ENCODE data around the gene CHPF2.

The CHPF2 gene

DNA sequence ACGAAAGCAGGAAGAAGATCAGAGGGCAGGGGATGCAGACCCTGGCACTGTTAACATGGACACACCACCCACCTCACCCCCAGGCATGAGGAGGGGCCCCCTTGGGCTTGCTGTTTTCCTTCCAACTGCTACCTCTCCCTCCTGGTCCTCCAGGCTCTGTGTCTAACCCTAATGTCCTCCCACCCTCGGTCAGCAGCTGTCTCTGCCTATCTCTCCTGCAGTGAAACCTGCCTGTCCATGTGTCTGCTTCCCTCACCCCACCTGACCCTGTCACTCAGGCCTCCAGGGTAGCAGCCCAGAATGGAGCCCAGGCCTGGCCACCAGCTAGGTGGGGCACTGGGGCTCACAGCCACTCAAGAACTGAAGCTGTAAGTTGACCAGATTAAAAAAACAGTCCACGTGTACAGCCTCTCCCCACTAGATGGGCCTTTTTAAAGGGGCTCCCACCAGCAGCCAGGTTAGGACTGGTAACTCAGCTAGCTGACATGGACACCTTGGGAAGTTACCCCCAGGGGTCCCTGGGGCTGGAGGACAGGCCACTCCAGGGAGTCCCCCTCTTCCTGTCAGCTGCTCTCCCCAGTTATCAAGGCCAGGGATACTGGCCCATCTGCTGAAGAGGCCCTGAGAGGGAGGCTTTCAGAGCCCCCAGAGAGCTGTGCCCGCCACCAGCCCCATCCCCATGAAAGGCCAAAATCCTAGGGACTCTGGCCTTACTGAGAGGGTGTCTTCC lies 14.7 kb downstream of the CHPF2 start:
- no peak for DNase-seq (ENCODE audit: low read depth)

DNA sequence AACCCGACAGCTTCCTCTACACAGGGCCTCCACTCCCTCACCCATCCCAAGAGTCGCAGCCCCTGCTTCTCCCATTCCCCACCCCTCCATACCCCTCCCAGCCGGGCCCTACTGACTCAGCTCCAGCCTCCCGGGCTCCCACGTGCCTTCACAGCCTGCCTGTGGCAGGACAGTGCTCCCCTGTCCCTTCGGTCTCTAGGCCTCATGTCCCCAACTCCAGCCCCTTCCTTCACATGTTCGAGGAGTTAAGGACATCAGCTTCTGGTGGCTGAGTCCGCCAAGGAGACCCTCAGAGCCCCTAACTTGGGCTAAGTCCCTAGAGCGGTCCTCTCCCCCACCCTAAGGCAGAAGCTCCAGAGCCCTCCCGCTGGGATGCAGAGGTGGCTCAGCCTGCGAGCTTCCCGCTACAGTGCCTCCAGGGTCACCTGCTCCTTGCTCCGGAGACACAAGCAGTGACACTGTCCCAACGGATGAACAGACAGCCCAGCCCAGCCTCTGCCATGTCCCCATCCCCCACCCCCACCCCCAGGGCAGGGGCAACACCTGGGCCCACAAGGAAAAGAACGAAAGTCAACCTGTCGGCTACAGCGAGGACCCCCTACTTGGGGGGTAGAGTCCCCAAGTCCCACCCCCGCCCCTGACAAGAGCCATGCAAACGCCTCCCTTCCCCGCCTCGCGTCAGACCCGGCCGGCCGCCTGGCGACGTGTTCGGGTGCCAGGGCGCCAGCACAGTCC lies 15.5 kb downstream of the CHPF2 start:
- DNase-seq (ENCODE audit: low read depth) = no peak

DNA sequence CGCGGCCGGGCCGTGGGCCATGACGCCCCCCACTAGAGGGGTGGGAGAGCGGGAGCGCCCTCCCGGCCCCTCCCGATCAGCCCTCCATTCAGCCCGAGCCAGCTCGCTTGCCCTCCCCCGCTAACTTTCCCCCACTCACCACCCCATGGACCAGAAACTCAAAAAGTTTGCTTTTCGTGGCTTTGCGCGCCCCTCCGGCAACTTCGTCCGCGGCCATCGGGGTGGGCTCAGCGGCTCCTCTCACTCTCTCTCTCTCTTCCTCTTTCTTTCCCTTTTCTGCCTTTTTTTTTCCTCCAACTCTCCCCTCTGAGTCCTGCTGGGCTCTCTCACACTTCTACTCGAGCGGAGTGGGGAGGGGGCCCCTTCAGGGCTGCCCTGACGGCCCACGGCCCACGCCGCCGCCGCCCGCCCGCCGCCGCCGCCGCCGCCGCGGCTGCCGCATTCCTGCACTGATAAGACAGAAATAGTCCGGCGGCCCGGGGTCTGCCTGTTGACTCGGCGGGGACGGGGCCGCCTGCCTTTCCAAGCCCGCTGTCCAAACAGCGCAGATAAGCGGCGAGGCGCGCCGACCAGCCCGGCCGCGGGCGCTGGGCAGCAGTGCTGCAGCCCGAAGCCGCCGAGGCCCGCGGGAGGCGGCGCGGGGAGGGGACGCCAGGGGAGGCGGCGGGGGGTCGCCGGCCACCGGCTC lies 16.2 kb downstream of the CHPF2 start, which contains the start of gene SMARCD3:
Gene SMARCD3, minus strand, starts transcription at position 349 of the 688 bp plus-strand sequence. Its CDS starts 132 bp downstream, at position 217.
- DNase-seq (ENCODE audit: low read depth) = no peak

DNA sequence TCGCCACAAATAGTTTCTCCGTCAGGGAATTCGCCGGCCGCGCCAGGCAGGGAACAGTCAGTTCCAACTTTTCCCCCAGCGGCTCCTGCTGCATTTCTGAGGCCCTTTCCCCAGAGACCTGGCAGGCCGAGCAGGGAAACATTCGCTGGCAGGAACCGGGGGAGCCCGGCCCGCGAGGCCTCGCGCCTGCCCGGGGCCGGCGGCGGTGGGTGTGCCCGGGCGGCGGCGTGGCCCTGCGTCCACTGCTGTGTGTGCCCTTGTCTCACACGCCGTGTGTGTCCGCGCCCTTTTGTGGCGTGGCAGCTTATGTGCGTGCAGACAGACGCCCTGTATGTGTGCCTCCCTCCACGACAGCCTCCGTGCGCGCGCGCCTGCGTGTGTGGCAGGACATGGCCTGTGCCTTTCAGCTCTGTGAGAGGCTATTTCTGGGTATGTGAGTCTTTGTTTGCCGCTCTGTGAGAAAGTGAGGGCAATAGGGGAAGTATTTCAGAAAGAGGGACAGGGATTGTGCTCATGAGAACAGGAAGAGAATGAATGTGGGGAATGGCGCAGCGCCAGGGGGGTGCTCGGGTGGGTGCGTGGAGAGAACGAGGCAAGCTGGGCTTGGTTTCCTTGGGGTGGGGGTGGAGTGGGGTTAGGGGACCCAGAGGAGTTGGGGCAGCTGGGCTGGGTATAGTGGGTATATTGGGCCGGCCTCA lies 16.9 kb downstream of the CHPF2 start:
- DNase-seq (ENCODE audit: low read depth) = no peak

DNA sequence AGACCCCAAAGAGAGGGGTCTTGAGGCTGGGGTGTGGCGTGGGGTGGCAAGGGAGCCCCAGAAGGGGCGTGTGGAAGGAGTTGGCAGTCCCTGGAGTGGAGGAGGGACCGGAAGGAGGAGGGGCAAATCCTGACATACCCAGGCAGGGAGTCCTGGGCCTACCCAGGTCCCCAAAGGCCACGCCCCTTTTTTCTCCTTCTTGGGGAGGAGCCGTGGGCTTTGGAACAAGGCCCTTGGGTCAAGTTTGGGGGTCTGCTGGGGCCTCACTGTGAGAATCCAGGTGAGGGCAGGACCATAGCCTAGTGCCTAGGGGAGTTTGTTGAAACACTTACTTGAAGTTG lies 17.4 kb downstream of the CHPF2 start:
- DNase-seq (ENCODE audit: low read depth) = no peak

DNA sequence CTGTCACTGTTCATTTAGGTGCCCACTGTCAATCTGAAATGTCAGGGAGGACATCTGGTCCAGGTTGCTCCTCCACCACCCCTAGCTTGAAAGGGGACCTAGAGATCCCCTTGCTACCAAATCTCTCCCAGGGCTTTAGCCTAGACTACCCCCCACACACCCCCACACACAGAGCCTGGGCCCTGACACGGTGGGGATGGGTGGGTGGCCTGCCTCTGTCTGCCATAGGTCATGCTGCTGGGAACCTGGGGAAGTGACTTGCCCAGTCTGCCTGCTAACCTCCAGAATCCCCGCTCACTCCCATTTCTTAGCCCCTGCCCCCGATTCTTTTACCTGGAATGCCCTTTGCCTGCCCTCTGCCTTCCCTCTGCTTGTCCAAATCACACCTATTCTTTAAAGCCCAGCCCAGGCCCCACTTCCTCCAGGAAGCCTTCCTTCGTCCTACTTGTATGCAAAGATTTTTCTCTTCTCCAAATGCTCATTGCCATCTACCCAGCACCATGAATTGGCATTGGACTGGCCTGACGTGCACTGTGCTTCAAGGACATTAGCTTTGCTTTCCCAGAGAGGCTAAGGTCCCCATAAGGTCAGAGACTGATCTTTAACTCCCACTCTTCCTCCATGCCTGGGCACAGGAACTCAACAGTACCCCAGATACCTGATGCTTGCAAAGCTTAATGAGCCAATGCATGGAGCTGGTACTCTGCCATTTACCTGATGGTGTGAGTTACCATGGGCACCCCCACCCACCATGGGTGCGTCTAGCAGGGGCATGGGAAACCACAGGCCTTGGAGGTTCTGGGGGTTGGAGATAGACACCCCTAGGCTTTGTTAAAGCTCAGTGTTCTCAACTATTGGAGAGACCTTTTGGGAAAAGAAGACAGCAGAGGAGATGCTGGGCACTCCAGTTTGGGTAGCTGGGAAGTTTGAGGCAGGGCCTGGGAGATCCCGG lies 18.2 kb downstream of the CHPF2 start:
- DNase-seq (ENCODE audit: low read depth) = no peak

DNA sequence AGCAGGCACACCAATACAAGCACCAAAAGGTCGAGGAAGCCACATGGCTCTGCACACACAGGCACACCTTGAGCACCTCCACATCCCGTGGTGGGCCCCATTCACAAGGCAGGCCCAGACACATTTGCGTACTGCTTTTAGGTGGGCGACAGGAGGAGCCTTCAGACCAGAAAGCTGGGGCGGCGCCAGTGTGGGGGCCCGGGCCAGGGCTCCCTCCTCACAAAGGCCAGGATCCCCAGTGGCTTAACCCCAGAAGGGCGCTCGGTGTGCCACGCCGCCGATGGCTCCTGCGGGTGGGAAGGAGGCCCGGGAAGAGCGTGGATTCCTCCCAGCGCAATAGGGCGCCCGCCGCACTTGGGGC lies 19.0 kb downstream of the CHPF2 start:
- no peak for DNase-seq (ENCODE audit: low read depth)

DNA sequence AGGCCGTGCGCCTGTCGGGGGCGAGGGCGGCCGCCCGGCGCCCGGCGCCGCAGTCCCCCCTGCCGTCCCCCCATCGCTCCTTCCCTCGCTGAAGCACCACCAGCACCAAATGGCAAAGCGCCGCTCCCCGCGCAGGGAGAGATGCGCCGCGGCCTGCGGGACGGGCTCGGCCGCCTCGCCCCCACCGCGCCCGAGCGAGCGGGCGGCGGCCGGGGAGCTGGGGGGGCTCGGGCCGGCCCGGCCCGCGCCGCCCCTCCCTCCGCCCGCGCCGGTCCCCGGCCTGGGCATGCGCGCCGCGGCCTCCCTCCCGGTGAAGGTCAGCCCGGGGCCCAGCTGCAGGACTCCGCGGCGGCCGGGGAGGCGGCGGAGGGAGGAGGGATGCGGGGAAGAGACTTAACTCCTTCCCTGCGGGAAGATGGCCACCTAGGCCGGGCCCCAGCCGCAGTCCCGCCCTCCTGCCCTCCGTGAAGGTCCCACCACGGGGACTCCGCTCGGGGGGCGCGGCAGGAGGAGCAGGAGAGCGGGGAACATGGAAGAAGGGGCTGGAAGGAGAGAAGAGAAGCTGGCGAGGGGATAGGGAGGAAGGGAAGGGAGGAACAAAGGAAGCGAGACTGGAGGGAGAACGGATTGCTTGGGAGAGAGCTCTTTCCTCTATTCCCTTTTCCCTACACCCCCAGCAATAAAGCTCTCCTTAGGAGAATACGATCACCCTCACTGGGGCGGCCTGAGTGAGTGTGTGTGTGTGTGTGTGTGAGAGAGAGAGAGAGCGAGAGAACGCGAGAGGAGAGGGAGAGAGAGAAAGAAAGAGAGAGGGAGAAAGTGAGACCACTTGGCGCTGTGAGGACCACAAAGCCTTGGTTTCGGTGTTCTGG lies 19.6 kb downstream of the CHPF2 start:
- DNase-seq (ENCODE audit: low read depth) = no peak

DNA sequence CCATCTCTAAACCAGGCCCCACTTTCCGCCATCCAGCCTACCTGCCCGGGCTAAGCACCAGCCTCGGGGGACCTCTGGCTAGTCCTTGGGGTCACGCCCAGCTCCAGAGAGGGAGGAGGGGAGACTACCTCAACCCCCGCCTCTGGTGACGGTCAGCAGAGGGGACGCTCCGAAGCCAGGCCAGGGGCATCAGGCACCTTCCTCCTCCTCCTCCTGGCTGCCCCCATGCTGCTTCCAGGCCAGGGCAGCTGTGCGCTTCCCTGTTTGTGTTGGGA lies 20.2 kb downstream of the CHPF2 start:
- no peak for DNase-seq (ENCODE audit: low read depth)

DNA sequence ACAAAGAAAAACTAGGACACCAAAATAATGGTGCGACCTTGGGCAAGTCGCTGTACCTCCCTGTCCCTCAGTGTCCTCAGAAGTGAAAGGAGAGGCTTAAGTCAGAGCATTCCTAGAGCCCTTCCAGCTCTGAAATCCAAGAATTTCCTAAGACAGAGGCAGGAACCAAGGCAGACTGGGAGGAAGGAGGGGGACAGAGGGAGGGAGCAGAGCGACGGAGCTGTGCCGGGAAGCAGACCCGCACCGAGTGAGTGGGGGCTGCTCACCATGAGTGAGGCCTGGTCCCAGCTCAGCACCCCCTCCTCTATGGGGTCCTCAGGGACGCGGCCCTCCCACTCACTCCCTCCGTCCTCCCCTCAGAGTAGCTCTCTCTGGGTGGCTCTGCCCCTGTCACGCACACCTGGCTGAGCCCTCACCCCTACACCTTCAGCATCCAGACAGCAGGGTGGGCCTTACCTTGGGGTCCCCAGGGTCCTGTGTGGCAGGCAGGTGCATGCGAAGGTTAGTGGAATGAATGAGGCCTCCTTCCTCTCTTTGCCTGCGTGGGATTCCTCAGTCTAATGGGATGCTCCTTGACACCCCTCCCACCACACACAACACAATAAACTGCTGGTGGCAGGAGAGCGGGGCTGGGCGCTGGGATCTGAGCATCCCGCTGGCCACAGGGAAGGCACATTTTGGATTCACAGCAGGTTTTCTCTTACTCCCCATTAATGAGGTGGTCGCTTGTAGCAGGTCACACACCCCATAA lies 20.9 kb downstream of the CHPF2 start:
- no peak for DNase-seq (ENCODE audit: low read depth)

DNA sequence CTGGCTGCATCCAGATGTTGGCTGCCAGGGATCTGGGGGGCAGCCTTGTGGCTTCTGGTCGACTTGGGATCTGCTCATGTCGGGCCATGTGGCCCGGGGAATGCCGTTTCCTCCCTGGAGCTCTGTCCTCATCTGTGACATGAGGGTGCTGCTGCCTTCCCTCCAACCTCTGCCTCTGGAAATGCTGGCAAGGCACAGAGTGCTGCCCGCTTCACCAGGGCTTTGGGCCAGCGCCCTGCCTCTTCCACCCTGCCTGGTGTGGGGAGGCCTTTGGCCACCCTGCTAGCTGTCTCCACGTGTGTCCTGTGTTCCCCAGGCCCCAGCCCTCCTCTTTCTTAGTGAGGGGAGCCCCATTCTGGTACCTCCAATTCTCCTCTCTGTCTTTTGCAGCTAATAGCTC lies 22.0 kb downstream of the CHPF2 start:
- DNase-seq (ENCODE audit: low read depth) = no peak

DNA sequence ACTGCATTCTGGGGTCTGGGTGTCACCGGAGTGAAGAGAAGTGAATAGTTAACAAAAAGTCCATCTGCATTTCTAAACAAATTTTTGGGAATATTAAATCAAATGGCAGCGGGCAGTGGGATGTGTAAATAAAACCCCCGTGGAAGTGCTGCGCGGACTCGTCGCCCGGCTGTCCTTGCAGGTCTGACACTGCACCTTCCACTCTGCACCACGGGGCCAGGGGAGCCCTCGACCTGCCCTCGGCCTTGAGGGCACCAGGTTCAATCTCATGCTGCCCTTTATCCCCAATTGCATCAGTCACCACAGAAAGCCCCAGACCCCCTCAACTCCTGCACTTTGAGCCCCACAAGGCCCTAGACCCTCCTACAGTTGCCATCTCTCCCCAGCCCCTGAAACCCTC lies 22.6 kb downstream of the CHPF2 start:
- no peak for DNase-seq (ENCODE audit: low read depth)

DNA sequence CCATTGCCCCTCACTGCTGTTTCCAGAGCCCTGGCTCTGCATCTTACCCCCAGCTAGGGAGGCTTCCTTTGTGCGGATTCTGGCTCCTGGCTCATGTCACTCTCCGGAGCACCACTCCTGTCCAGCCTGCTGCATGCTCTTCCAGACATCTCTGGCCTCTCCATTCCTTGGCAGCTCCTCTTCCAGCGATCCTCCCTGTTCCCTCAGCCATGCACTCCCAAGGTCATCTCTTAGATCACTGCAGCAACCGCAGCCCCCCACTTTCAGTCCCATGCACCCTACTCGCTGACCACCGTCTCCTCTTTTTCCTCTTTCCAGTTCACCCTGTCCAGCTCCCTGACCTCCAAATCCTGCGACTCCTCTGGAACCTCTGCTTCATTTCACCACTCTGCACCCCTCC lies 23.1 kb downstream of the CHPF2 start:
- DNase-seq (ENCODE audit: low read depth) = no peak

DNA sequence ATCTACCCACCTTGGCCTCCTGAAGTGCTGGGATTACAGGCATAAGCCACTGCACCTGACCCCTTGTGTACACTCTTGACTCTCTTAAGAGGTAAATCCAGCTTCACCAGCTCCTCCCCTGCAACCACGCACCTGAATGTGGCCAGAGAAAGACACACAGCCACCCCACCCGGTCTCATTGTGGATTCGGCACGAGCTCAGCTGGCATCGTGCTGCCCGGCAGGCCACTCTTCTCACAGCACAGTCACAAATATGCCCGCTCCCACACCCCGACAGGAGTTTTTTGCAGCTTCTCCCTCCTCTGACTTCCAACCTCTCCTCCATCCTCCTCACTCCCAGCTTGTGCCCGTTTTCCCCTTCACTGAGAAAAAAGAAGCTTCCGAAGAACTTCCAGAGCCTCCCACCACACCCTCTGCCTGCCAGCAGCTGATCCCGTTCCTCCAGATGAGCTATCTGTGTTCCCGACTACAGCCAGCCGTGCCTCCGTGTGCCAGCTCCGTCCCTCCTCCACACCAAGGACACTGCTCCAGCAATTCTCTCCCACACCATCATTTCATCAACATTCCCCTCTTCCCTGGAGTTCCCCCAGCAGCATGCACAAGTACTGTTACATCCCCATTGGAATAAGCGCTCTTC lies 24.2 kb downstream of the CHPF2 start:
- DNase-seq (ENCODE audit: low read depth) = no peak

DNA sequence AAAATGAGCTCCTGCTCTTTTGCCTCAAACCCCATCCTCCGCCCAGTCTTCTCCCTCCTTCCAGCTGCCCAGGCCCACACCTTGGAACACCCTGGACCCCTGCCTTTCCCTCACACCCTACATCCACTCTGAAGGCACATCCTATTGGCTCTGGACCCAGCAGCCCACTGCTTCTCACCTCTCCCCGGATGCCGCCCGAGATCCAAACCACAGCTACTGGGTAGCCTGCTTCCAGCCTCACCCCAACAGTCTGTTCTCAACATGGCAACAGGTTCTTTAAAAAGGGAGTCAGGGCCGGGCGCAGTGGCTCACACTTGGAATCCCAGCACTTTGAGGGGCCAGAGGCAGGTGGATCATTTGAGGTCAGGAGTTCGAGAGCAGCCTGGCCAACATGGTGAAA lies 25.7 kb downstream of the CHPF2 start:
- no peak for DNase-seq (ENCODE audit: low read depth)

DNA sequence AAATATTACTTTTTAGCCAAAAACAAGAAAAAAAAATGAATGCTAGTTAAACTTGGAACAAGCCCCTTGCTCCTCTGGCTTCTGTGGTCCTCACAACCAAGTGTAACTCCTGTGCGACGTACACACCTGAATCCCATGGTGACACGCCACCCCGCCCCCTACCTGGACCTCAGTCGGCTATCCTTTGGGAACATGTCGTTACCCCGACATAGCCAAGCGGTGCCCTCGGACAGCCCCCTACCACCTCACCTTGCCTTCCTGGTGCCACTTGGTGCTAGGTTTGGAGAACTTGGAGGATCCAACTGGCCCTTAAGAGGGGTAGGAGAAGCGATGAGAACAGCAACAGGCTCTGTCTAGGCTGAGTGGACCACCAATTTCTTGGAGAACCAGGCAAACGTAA lies 28.2 kb downstream of the CHPF2 start:
- no peak for DNase-seq (ENCODE audit: low read depth)

DNA sequence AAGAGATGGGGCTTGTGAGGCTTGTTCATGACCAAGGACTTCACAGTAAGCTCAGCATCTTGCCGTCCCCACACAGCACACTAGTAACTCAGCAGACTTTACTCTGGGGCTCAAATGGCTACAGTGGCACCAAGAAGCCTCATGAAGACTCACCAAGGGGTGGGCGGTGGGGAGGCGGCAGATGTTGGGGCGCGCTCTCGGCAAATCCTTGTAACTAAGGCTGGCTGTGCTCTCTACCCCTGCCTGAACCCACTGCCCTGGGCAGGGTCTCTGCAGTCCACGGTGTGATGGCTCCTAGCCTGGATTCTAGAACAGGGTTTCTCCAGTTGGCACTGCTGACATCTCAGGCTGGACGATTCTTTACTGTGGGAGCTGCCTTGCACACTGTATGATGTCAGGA lies 28.6 kb downstream of the CHPF2 start:
- no peak for DNase-seq (ENCODE audit: low read depth)

DNA sequence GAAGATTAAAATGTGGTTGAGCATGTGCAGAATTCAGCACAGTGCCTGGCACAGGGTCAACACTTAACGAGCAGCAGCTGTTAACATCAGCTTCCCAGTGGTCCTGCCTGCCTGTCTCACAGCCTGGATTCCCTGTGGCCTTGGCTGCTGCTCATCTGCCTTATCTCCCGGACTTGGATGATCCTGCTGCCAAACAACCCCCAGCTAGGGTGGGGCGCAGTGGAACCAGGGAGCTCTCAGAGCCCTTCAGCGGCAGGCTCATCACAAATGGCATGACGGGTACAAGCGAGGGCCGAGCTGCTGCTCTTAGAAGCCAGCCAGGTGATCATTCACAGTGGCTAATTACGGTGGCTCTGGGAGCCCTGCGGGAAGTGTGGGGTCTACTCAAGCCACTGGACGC lies 29.2 kb downstream of the CHPF2 start:
- no peak for DNase-seq (ENCODE audit: low read depth)

DNA sequence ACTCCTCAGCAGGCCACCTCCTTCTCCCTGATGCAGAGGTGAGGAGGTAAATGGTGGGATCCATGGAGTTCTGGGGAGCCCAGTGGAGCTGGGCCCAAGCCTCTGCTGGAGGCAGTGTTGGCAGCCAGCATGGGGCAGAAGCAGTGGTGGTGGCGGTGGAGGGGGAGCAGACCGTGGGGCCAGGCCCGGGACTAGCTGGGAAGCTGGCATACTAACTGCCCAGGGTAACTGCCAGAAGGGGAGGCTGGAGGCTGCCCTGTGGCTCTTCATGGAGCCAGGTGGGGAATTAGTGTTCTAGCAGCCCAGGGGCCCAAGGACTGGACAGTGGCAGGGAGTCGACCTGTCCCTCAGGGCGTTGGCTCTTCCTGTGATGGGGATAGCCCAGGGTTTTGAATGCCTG lies 32.3 kb downstream of the CHPF2 start:
- no peak for DNase-seq (ENCODE audit: low read depth)
